Measurements from ENCODE around the gene MERTK. TPM values are rescaled to one million over a fixed set of nuclear protein-coding genes. Genes with fewer than 3 reads are reported as not detected.
"Not testable (repeated sequence)": the region's sequence is repeated elsewhere in the genome, so short reads cannot be mapped to it uniquely, and the experiment has no call there.

The MERTK gene
- total RNA-seq, 1 experiment from 2014 or later = 2.1 TPM

- H3K27me3 Mint-ChIP-seq (ENCODE audit: unreplicated experiment) = no peaks in the 10 kb centered on the region
- DNase-seq = peak; percentile 74
- H3K4me1 Mint-ChIP-seq (ENCODE audit: low read depth, unreplicated experiment) = peaks cover 28% of the 10 kb centered on the region
- H3K9me3 Mint-ChIP-seq (ENCODE audit: low read depth, unreplicated experiment) = peaks cover 3% of the 10 kb centered on the region
- intact Hi-C loops (cut with micrococcal nuclease; ENCODE audit: unreplicated experiment) = no loop called here
- H3K27ac Mint-ChIP-seq (ENCODE audit: unreplicated experiment) = no peak overlapping the region
- BruUV-seq (replicated peaks) = no TSS peak
- H3K4me3 Mint-ChIP-seq (ENCODE audit: low read depth, unreplicated experiment) = no peak overlapping the region
- CTCF ChIA-PET = interaction anchor here (0.5 to 1.7 kb wide), 6 partner anchors 22 to 697 kb away, joined by 3 to 7 read pairs (median 4); partner anchors contain the start of gene TMEM87B
- no peak for TF ChIP-seq CTCF (IDR thresholded peaks at IDR 0.05; ENCODE audit: unreplicated experiment)
- H3K36me3 Mint-ChIP-seq (ENCODE audit: insufficient read depth, unreplicated experiment) = no peaks in the 10 kb centered on the region
Measured at GRCh38 chr2:112032689-112033465, 134.5 kb downstream of the MERTK start.

GRCh38 chr2:112033600-112033999, 135.2 kb downstream of the MERTK start:
- no peak for TF ChIP-seq CTCF (IDR thresholded peaks at IDR 0.05; ENCODE audit: unreplicated experiment)
- BruUV-seq (replicated peaks) = no TSS peak
- intact Hi-C loops (cut with micrococcal nuclease; ENCODE audit: unreplicated experiment) = no loop called here
- Mint-ChIP-seq H3K27ac (ENCODE audit: unreplicated experiment) (no peak overlapping the region), H3K9me3 (ENCODE audit: low read depth, unreplicated experiment) (peaks cover 3% of the 10 kb centered on the region), H3K36me3 (ENCODE audit: insufficient read depth, unreplicated experiment) (no peaks in the 10 kb centered on the region), H3K27me3 (ENCODE audit: unreplicated experiment) (no peaks in the 10 kb centered on the region), H3K4me1 (ENCODE audit: low read depth, unreplicated experiment) (peaks cover 28% of the 10 kb centered on the region), H3K4me3 (ENCODE audit: low read depth, unreplicated experiment) (no peak overlapping the region)
- CTCF ChIA-PET = interaction anchor here (0.5 to 1.7 kb wide), 5 partner anchors 21 to 544 kb away, joined by 3 to 6 read pairs (median 3); partner anchors contain the start of gene TMEM87B
- peak; percentile 51 for DNase-seq

- no peak for TF ChIP-seq CTCF (IDR thresholded peaks at IDR 0.05; ENCODE audit: unreplicated experiment)
- CTCF ChIA-PET = no interaction called here
- intact Hi-C loops (cut with micrococcal nuclease; ENCODE audit: unreplicated experiment) = no loop called here
- peaks cover 19% of the 10 kb centered on the region for H3K4me1 Mint-ChIP-seq (ENCODE audit: low read depth, unreplicated experiment)
- peaks cover 3% of the 10 kb centered on the region for H3K9me3 Mint-ChIP-seq (ENCODE audit: low read depth, unreplicated experiment)
- no peak for DNase-seq
- BruUV-seq (replicated peaks) = no TSS peak
- no peak overlapping the region for H3K4me3 Mint-ChIP-seq (ENCODE audit: low read depth, unreplicated experiment)
- H3K36me3 Mint-ChIP-seq (ENCODE audit: insufficient read depth, unreplicated experiment) = no peaks in the 10 kb centered on the region
- no peaks in the 10 kb centered on the region for H3K27me3 Mint-ChIP-seq (ENCODE audit: unreplicated experiment)
- H3K27ac Mint-ChIP-seq (ENCODE audit: unreplicated experiment) = no peak overlapping the region
Measured at GRCh38 chr2:112034924-112035323, 136.5 kb downstream of the MERTK start.

- intact Hi-C loops (cut with micrococcal nuclease; ENCODE audit: unreplicated experiment) = no loop called here
- no TSS peak for BruUV-seq (replicated peaks)
Measured at GRCh38 chr2:112035786-112036185, 137.4 kb downstream of the MERTK start.

GRCh38 chr2:112039556-112039955, 141.1 kb downstream of the MERTK start:
- H3K27me3 Mint-ChIP-seq (ENCODE audit: unreplicated experiment); H3K4me1 Mint-ChIP-seq (ENCODE audit: low read depth, unreplicated experiment); intact Hi-C loops (cut with micrococcal nuclease; ENCODE audit: unreplicated experiment); H3K27ac Mint-ChIP-seq (ENCODE audit: unreplicated experiment); H3K9me3 Mint-ChIP-seq (ENCODE audit: low read depth, unreplicated experiment); H3K4me3 Mint-ChIP-seq (ENCODE audit: low read depth, unreplicated experiment); CTCF ChIA-PET; BruUV-seq (replicated peaks); H3K36me3 Mint-ChIP-seq (ENCODE audit: insufficient read depth, unreplicated experiment); DNase-seq: not testable (repeated sequence)

More at GRCh38 chr2:112035786-112036185, 137.4 kb downstream of the MERTK start:
- Mint-ChIP-seq H3K36me3 (ENCODE audit: insufficient read depth, unreplicated experiment) (no peaks in the 10 kb centered on the region), H3K27ac (ENCODE audit: unreplicated experiment) (no peak overlapping the region), H3K4me1 (ENCODE audit: low read depth, unreplicated experiment) (peaks cover 19% of the 10 kb centered on the region), H3K9me3 (ENCODE audit: low read depth, unreplicated experiment) (peaks cover 3% of the 10 kb centered on the region), H3K4me3 (ENCODE audit: low read depth, unreplicated experiment) (no peak overlapping the region), H3K27me3 (ENCODE audit: unreplicated experiment) (no peaks in the 10 kb centered on the region)
- TF ChIP-seq CTCF (IDR thresholded peaks at IDR 0.05; ENCODE audit: unreplicated experiment) = no peak
- CTCF ChIA-PET = interaction anchor here (0.6 kb wide), 1 partner anchor 138 kb away, joined by 6 read pairs; the partner anchor contains the start of gene MERTK
- no peak for DNase-seq

GRCh38 chr2:112040066-112040465, 141.7 kb downstream of the MERTK start:
- CTCF ChIA-PET; H3K27ac Mint-ChIP-seq (ENCODE audit: unreplicated experiment); H3K4me3 Mint-ChIP-seq (ENCODE audit: low read depth, unreplicated experiment); H3K27me3 Mint-ChIP-seq (ENCODE audit: unreplicated experiment); H3K36me3 Mint-ChIP-seq (ENCODE audit: insufficient read depth, unreplicated experiment); H3K9me3 Mint-ChIP-seq (ENCODE audit: low read depth, unreplicated experiment); H3K4me1 Mint-ChIP-seq (ENCODE audit: low read depth, unreplicated experiment); intact Hi-C loops (cut with micrococcal nuclease; ENCODE audit: unreplicated experiment); DNase-seq; BruUV-seq (replicated peaks): not testable (repeated sequence)

- H3K4me3 Mint-ChIP-seq (ENCODE audit: low read depth, unreplicated experiment); H3K27me3 Mint-ChIP-seq (ENCODE audit: unreplicated experiment); intact Hi-C loops (cut with micrococcal nuclease; ENCODE audit: unreplicated experiment); H3K36me3 Mint-ChIP-seq (ENCODE audit: insufficient read depth, unreplicated experiment); CTCF ChIA-PET; DNase-seq; H3K27ac Mint-ChIP-seq (ENCODE audit: unreplicated experiment); BruUV-seq (replicated peaks); H3K9me3 Mint-ChIP-seq (ENCODE audit: low read depth, unreplicated experiment); H3K4me1 Mint-ChIP-seq (ENCODE audit: low read depth, unreplicated experiment): not testable (repeated sequence)
Measured at GRCh38 chr2:112041460-112041859, 143.1 kb downstream of the MERTK start.
